ENCODE results near the gene CLDN10. TPM values are rescaled to one million over a fixed set of nuclear protein-coding genes. Genes with fewer than 3 reads are reported as not detected.

The CLDN10 gene
- total RNA-seq, 1 donor from 2014 or later: 1.8 TPM

- no peak for TF ChIP-seq CTCF (conservative IDR thresholded peaks at IDR 0.05)
- H3K9me3 Mint-ChIP-seq: no peaks in the 10 kb centered on the region
- no peak overlapping the region for H3K4me3 Mint-ChIP-seq
- no peak for DNase-seq (ENCODE audit: low read depth, low spot score)
- peaks cover 13% of the 10 kb centered on the region for H3K36me3 Mint-ChIP-seq (ENCODE audit: low read depth)
- no peaks in the 10 kb centered on the region for H3K27me3 Mint-ChIP-seq (ENCODE audit: low read depth)
- H3K27ac Mint-ChIP-seq (ENCODE audit: unreplicated experiment): no peak overlapping the region
- peaks cover 14% of the 10 kb centered on the region for H3K4me1 Mint-ChIP-seq
These were observed 20.7 kb downstream of the CLDN10 start for GRCh38 chr13:95573221-95573620.

- no peaks in the 10 kb centered on the region for H3K4me1 Mint-ChIP-seq
- no peak overlapping the region for H3K27ac Mint-ChIP-seq (ENCODE audit: unreplicated experiment)
- TF ChIP-seq CTCF (conservative IDR thresholded peaks at IDR 0.05): no peak
- H3K36me3 Mint-ChIP-seq (ENCODE audit: low read depth): peaks cover 34% of the 10 kb centered on the region
- no peak overlapping the region for H3K4me3 Mint-ChIP-seq
- no peaks in the 10 kb centered on the region for H3K27me3 Mint-ChIP-seq (ENCODE audit: low read depth)
- H3K9me3 Mint-ChIP-seq: no peaks in the 10 kb centered on the region
- DNase-seq (ENCODE audit: low read depth, low spot score): no peak
These were observed 26.8 kb downstream of the CLDN10 start for GRCh38 chr13:95579303-95579702.

GRCh38 chr13:95585867-95586266 lies 33.3 kb downstream of the CLDN10 start:
- Mint-ChIP-seq H3K9me3 (no peaks in the 10 kb centered on the region), H3K4me1 (no peaks in the 10 kb centered on the region), H3K27ac (ENCODE audit: unreplicated experiment) (no peak overlapping the region), H3K27me3 (ENCODE audit: low read depth) (no peaks in the 10 kb centered on the region), H3K36me3 (ENCODE audit: low read depth) (peaks cover 35% of the 10 kb centered on the region), H3K4me3 (no peak overlapping the region)
- DNase-seq (ENCODE audit: low read depth, low spot score): no peak
- TF ChIP-seq CTCF (conservative IDR thresholded peaks at IDR 0.05): no peak

- Mint-ChIP-seq H3K27ac (ENCODE audit: unreplicated experiment) (no peak overlapping the region), H3K4me1 (no peaks in the 10 kb centered on the region), H3K36me3 (ENCODE audit: low read depth) (peaks cover 32% of the 10 kb centered on the region), H3K9me3 (no peaks in the 10 kb centered on the region), H3K4me3 (no peak overlapping the region), H3K27me3 (ENCODE audit: low read depth) (no peaks in the 10 kb centered on the region)
- DNase-seq (ENCODE audit: low read depth, low spot score): no peak
- no peak for TF ChIP-seq CTCF (conservative IDR thresholded peaks at IDR 0.05)
These were observed 35.6 kb downstream of the CLDN10 start for GRCh38 chr13:95588134-95588533.

GRCh38 chr13:95588721-95589120 lies 36.2 kb downstream of the CLDN10 start:
- Mint-ChIP-seq H3K36me3 (ENCODE audit: low read depth) (peaks cover 33% of the 10 kb centered on the region), H3K4me3 (no peak overlapping the region)

More at GRCh38 chr13:95588721-95589120, 36.2 kb downstream of the CLDN10 start:
- H3K27me3 Mint-ChIP-seq (ENCODE audit: low read depth): no peaks in the 10 kb centered on the region
- H3K4me1 Mint-ChIP-seq: no peaks in the 10 kb centered on the region
- DNase-seq (ENCODE audit: low read depth, low spot score): no peak
- H3K27ac Mint-ChIP-seq (ENCODE audit: unreplicated experiment): no peak overlapping the region
- TF ChIP-seq CTCF (conservative IDR thresholded peaks at IDR 0.05): no peak
- H3K9me3 Mint-ChIP-seq: no peaks in the 10 kb centered on the region

Data from neural crest cell (in vitro differentiated cells).